A549 (cell line): ENCODE results near the gene INHBA. TPM values are rescaled to one million over a fixed set of nuclear protein-coding genes. Genes with fewer than 3 reads are reported as not detected.

Experiments used
- ATAC-seq, 2 experiments: fragments of 200-7000 bp in 1 of 2; fragments of >200 bp in 1 of 2; cut with Nextera tagmentation in 1 of 2; cut with Tn5 transposase in 1 of 2; 3 replicates each; pipeline versions ENCODE4 v1.8.0 to v1.9.1; 2018 to 2020; ENCODE audit warnings: mild to moderate bottlenecking in 1 of 2, moderate library complexity in 1 of 2
- CTCF ChIA-PET: fragments of 300-600 bp; sonication (Branson Sonifier 250); formaldehyde crosslinking; extraction: SDS; loops from one replicate; lab custom pipeline; 2021; ENCODE audit warnings: antibody characterized with exemption, inconsistent platforms; lab: Yijun Ruan, JAX
- POLR2A ChIA-PET: fragments of 350-600 bp; formaldehyde crosslinking; extraction: SDS; loops from one replicate; lab custom pipeline; 2021; ENCODE audit warnings: antibody characterized with exemption, inconsistent platforms; lab: Yijun Ruan, JAX
- DNase-seq, 2 experiments: peaks; one replicate each; pipeline versions ENCODE4 v3.0.0 to v3.0.0-alpha.2; 2011 to 2016; ENCODE audit warnings: low read depth in 1 of 2, low spot score in 1 of 2
- FAIRE-seq: peaks from 2 replicates; lab custom pipeline; 2011; peaks lifted over from hg19 to GRCh38; lab: Jason Lieb, UNC
- H3K27ac ChIP-seq, 2 experiments: fragments of >200 bp; sonication (Bioruptor Twin); formaldehyde crosslinking; 3 replicates each; pipeline ENCODE4 v1.5.1; 2016 to 2017
- H3K4me1 ChIP-seq: fragments of >200 bp; sonication (Bioruptor Twin); formaldehyde crosslinking; 3 replicates; pipeline ENCODE4 v1.6.1; 2016
- H3K4me2 ChIP-seq: fragments of >200 bp; sonication (Bioruptor Twin); formaldehyde crosslinking; 3 replicates; pipeline ENCODE4 v1.6.1; 2016
- H3K4me3 ChIP-seq: fragments of >200 bp; sonication (Bioruptor Twin); formaldehyde crosslinking; 3 replicates; pipeline ENCODE4 v1.5.1; 2016
- H3K9me3 ChIP-seq: fragments of >200 bp; sonication (Bioruptor Twin); formaldehyde crosslinking; 3 replicates; pipeline ENCODE4 v1.6.1; 2016
- BHLHE40 ChIP-seq: IDR thresholded peaks from 2 replicates; pipeline ENCODE4 v1.6.1; 2012; ENCODE audit warnings: low read depth, low read length, inconsistent platforms
- CBX8 ChIP-seq: fragments of 200-600 bp; sonication (generic); IDR thresholded peaks from 2 replicates; pipeline ENCODE4 v1.6.1; 2016
- CHD4 ChIP-seq: fragments of 200-600 bp; sonication (generic); IDR thresholded peaks from 2 replicates; pipeline ENCODE4 v1.6.1; 2016; ENCODE audit warnings: antibody characterized with exemption, mild to moderate bottlenecking, borderline replicate concordance
- EHF ChIP-seq: fragments of 250-450 bp; sonication (Bioruptor Pico); IDR thresholded peaks from 2 replicates; pipeline ENCODE4 v1.5.0; 2020; ENCODE audit warnings: mild to moderate bottlenecking
- ESRRA ChIP-seq: fragments of 150-350 bp; IDR thresholded peaks from 2 replicates; pipeline ENCODE4 v1.6.1; 2014; ENCODE audit warnings: mild to moderate bottlenecking, low read length, borderline replicate concordance
- FOSL2 ChIP-seq, 2 experiments: fragments of 450-650 bp in 1 of 2; fragments of >200 bp in 1 of 2; sonication (Bioruptor Twin) in 1 of 2; formaldehyde crosslinking; IDR thresholded peaks; 2 replicates each; pipeline versions ENCODE4 v1.5.0 to v1.6.1; 2016 to 2020; ENCODE audit warnings: mild to moderate bottlenecking in 1 of 2, moderate library complexity in 1 of 2
- FOXS1 ChIP-seq: fragments of 250-450 bp; sonication (Bioruptor Pico); IDR thresholded peaks from 2 replicates; pipeline ENCODE4 v1.5.0; 2020; ENCODE audit warnings: mild to moderate bottlenecking, moderate library complexity
- HOXB5 ChIP-seq: fragments of 250-450 bp; sonication (Bioruptor Pico); IDR thresholded peaks from 2 replicates; pipeline ENCODE4 v1.5.0; 2020; ENCODE audit warnings: mild to moderate bottlenecking, moderate library complexity
- KDM5A ChIP-seq: fragments of 200-600 bp; sonication (generic); IDR thresholded peaks from 2 replicates; pipeline ENCODE4 v1.6.1; 2016; ENCODE audit warnings: antibody characterized with exemption, mild to moderate bottlenecking
- NR3C1 ChIP-seq: fragments of >200 bp; sonication (Bioruptor Twin); formaldehyde crosslinking; IDR thresholded peaks from 3 replicates; pipeline ENCODE4 v1.6.1; 2017
- RAD21 ChIP-seq, 2 experiments: fragments of >200 bp in 1 of 2; sonication (Bioruptor Twin) in 1 of 2; formaldehyde crosslinking in 1 of 2; IDR thresholded peaks in 1 of 2; conservative IDR thresholded peaks in 1 of 2; 2 replicates in 1 of 2; 3 replicates in 1 of 2; pipeline ENCODE4 v1.6.1; 2012 to 2018; ENCODE audit warnings: inconsistent platforms in 1 of 2
- RARB ChIP-seq: fragments of 250-450 bp; sonication (Bioruptor Pico); IDR thresholded peaks from 2 replicates; pipeline ENCODE4 v1.8.0; 2021; ENCODE audit warnings: mild to moderate bottlenecking, moderate library complexity
- SMC3 ChIP-seq: fragments of >200 bp; sonication (Bioruptor Twin); formaldehyde crosslinking; IDR thresholded peaks from 3 replicates; pipeline ENCODE4 v1.6.1; 2018; ENCODE audit warnings: inconsistent platforms
- TFCP2L1 ChIP-seq: fragments of 250-450 bp; sonication (Bioruptor Pico); IDR thresholded peaks from 2 replicates; pipeline ENCODE4 v1.5.0; 2021; ENCODE audit warnings: mild to moderate bottlenecking
- ZNF302 ChIP-seq: fragments of 250-450 bp; sonication (Bioruptor Pico); IDR thresholded peaks from 2 replicates; pipeline ENCODE4 v1.9.0; 2021; ENCODE audit warnings: inconsistent platforms, mild to moderate bottlenecking, moderate library complexity
- WGBS: methylation state at CpG from one replicate; pipeline ENCODE4 v1.1.6; 2017; ENCODE audit errors: missing lambda C conversion rate; 5-methylcytosine and 5-hydroxymethylcytosine counted together
- polyA plus RNA-seq, 4 experiments: library from polyadenylated mRNA; depleted of rRNA in 3 of 4; stranded (reverse); fragments of >200 nt; fragmentation: RNase III in 1 of 4; extraction: RNeasy Plus Mini Kit Qiagen cat#74134 plus additional on column Dnase treatment in 1 of 4; gene quantifications; 2 replicates in 3 of 4; 3 replicates in 1 of 4; pipeline ENCODE4 v1.2.3, GENCODE V29; 2011 to 2017
- TF ChIP-seq, protein P1 (sequence below): fragments of >200 bp; sonication (Bioruptor Twin); formaldehyde crosslinking; IDR thresholded peaks from 3 replicates; pipeline ENCODE4 v1.5.1; 2016
- TF ChIP-seq, protein P2 (sequence below): IDR thresholded peaks from 2 replicates; pipeline ENCODE4 v1.6.1; 2012; ENCODE audit warnings: low read depth, borderline replicate concordance
- TF ChIP-seq, protein P3 (sequence below): fragments of 250-450 bp; sonication (Bioruptor Pico); IDR thresholded peaks from 2 replicates; pipeline ENCODE4 v1.5.0; 2021; ENCODE audit warnings: mild to moderate bottlenecking, moderate library complexity, borderline replicate concordance

Gene INHBA
- polyA plus RNA-seq, 2 of the 4 experiments (the other 2 are of a cell fraction): 0.13 to 0.23 TPM

DNA sequence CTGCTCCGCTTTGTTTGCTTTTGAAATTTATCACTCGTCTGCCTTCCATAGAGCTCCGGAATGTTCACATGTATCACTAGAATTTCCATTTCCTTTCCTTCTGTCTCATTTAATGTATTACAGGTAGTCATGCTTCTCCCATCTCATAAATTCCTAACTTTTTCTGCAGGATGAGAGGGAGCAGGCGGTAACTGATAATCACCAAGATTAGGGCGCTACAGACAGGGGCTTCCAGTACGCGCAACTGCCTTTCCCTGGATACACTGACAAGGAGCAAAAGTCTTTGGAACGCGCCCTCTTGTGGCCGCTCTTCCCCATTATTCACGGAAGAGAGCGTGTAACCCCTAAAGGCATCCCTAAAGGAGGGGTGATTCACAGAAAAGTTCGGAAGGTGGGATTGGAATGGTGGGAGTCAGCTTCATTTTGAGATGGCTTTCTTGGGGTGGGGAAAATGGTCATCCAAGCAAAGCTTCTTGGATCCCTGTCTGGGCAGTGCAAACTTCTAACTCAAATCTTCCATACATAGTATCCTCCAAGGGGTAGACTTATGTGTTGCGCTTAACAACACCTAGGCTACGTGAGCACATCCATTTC lies 6.5 kb downstream of the INHBA start:
- WGBS: 20% methylated on average over 15 of the region's 15 CpGs
- no peak for TF ChIP-seq CHD4
- TF ChIP-seq, protein P1, sequence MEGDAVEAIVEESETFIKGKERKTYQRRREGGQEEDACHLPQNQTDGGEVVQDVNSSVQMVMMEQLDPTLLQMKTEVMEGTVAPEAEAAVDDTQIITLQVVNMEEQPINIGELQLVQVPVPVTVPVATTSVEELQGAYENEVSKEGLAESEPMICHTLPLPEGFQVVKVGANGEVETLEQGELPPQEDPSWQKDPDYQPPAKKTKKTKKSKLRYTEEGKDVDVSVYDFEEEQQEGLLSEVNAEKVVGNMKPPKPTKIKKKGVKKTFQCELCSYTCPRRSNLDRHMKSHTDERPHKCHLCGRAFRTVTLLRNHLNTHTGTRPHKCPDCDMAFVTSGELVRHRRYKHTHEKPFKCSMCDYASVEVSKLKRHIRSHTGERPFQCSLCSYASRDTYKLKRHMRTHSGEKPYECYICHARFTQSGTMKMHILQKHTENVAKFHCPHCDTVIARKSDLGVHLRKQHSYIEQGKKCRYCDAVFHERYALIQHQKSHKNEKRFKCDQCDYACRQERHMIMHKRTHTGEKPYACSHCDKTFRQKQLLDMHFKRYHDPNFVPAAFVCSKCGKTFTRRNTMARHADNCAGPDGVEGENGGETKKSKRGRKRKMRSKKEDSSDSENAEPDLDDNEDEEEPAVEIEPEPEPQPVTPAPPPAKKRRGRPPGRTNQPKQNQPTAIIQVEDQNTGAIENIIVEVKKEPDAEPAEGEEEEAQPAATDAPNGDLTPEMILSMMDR: peak; percentile 75
- no peak for TF ChIP-seq FOSL2 (IDR thresholded peaks at IDR 0.05)
- TF ChIP-seq FOSL2 (CRISPR knock-in tag; IDR thresholded peaks at IDR 0.05): peak; percentile 22; the same call in 1 of the 2 replicates
- TF ChIP-seq RAD21 (conservative IDR thresholded peaks at IDR 0.05 in 1 of 2, IDR thresholded peaks at IDR 0.05 in 1 of 2): peak; percentile 62 to 71
- peak; percentile 81 for TF ChIP-seq SMC3
- TF ChIP-seq NR3C1: no peak
- no peak for TF ChIP-seq KDM5A
- TF ChIP-seq RARB (CRISPR knock-in tag): no peak
- TF ChIP-seq, all 56 proteins: peak for 4
- peak; percentile 92 to 98 for ATAC-seq
- Histone ChIP-seq H3K4me1 (no peaks in the 10 kb centered on the region), H3K9me3 (no peaks in the 10 kb centered on the region), H3K27ac (no peak overlapping the region), H3K4me2 (peak overlapping the region; percentile 60), H3K4me3 (no peak overlapping the region)
- peak; percentile 58 to 61 for DNase-seq
- FAIRE-seq: no peak
- CTCF ChIA-PET: interaction anchor here (0.6 to 3.5 kb wide), 42 partner anchors 9 to 1822 kb away, joined by 3 to 32 read pairs (median 4); no protein-coding TSS in a partner anchor
- POLR2A ChIA-PET: no interaction called here

DNA sequence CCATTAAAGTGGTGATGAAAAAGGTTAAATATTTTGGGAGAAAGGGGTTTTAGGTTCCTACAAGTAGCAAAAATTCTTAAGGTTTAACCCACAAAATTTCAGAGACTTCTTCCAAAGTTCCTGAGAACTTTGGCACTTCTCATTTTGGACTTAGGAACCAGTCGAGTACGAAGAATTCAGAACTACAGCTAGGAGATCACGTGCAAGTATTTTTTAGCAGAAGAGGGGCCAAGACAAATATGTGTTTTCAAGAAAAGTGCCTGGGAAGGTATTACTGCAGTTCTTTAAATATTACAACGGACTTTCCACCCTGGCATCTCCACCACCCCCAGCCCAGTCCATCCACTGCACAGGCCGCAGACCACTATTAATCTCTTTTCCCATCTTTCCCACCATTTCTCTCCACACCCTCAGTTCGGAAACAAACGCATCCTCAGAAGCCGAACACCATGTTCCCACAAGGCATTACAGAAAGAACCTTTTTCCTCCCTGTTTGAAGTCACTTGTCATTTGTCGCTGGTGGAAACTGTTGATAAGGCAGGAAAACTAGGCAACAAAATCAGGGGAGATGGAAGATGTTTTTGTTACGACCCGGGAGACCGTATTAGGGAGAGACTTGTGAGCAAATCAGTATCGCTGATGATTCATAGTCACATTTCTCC lies 7.1 kb downstream of the INHBA start:
- Histone ChIP-seq H3K4me2 (peak overlapping the region; percentile 60), H3K4me3 (no peak overlapping the region), H3K4me1 (no peaks in the 10 kb centered on the region), H3K9me3 (no peaks in the 10 kb centered on the region)
- CTCF ChIA-PET: interaction anchor here (0.6 to 3.5 kb wide), 28 partner anchors 8 to 1463 kb away, joined by 3 to 32 read pairs (median 4); no protein-coding TSS in a partner anchor
- WGBS: 45% methylated on average over 13 of the region's 13 CpGs
- FAIRE-seq: no peak
- ATAC-seq: no peak
- POLR2A ChIA-PET: no interaction called here
- TF ChIP-seq TFCP2L1 (CRISPR knock-in tag): no peak
- TF ChIP-seq CBX8: no peak
- TF ChIP-seq RAD21 (conservative IDR thresholded peaks at IDR 0.05 in 1 of 2, IDR thresholded peaks at IDR 0.05 in 1 of 2): no peak
- TF ChIP-seq, protein P2, sequence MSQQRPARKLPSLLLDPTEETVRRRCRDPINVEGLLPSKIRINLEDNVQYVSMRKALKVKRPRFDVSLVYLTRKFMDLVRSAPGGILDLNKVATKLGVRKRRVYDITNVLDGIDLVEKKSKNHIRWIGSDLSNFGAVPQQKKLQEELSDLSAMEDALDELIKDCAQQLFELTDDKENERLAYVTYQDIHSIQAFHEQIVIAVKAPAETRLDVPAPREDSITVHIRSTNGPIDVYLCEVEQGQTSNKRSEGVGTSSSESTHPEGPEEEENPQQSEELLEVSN: no peak
- no peak for TF ChIP-seq ZNF302 (CRISPR knock-in tag)
- no peak for TF ChIP-seq HOXB5 (CRISPR knock-in tag)
- TF ChIP-seq FOXS1 (CRISPR knock-in tag): no peak
- TF ChIP-seq BHLHE40: no peak
- TF ChIP-seq, all 56 proteins: peak for 0
- H3K27ac ChIP-seq: no peak overlapping the region
- DNase-seq: peak; percentile 12 to 14

- H3K4me3 ChIP-seq: no peak overlapping the region
- ChIA-PET CTCF (interaction anchor here (0.6 to 3.5 kb wide), 2 partner anchors 11 to 313 kb away, joined by 3 to 32 read pairs; no protein-coding TSS in a partner anchor), POLR2A (no interaction called here)
- ATAC-seq (no peak), FAIRE-seq (no peak), DNase-seq (no peak)
- TF ChIP-seq HOXB5 (CRISPR knock-in tag): no peak
- TF ChIP-seq, protein P2: no peak
- TF ChIP-seq, protein P3, sequence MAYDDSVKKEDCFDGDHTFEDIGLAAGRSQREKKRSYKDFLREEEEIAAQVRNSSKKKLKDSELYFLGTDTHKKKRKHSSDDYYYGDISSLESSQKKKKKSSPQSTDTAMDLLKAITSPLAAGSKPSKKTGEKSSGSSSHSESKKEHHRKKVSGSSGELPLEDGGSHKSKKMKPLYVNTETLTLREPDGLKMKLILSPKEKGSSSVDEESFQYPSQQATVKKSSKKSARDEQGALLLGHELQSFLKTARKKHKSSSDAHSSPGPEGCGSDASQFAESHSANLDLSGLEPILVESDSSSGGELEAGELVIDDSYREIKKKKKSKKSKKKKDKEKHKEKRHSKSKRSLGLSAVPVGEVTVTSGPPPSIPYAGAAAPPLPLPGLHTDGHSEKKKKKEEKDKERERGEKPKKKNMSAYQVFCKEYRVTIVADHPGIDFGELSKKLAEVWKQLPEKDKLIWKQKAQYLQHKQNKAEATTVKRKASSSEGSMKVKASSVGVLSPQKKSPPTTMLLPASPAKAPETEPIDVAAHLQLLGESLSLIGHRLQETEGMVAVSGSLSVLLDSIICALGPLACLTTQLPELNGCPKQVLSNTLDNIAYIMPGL (CRISPR knock-in tag): no peak
- no peak for TF ChIP-seq EHF (CRISPR knock-in tag)
- TF ChIP-seq ESRRA: no peak
- no peaks in the 10 kb centered on the region for H3K4me1 ChIP-seq
- H3K4me2 ChIP-seq: no peak overlapping the region
- WGBS: 50% methylated on average over 6 of the region's 6 CpGs
- H3K9me3 ChIP-seq: no peaks in the 10 kb centered on the region
- H3K27ac ChIP-seq: no peak overlapping the region
These were observed 8.4 kb downstream of the INHBA start for GRCh38 chr7:41694495-41694894.
